HCEC 1CT (cell line): ENCODE measurements around the gene UPP1.

Experiments
- DNase-seq: peaks from one replicate; pipeline ENCODE4 v3.0.0-alpha.2; 2017

Gene UPP1

DNA sequence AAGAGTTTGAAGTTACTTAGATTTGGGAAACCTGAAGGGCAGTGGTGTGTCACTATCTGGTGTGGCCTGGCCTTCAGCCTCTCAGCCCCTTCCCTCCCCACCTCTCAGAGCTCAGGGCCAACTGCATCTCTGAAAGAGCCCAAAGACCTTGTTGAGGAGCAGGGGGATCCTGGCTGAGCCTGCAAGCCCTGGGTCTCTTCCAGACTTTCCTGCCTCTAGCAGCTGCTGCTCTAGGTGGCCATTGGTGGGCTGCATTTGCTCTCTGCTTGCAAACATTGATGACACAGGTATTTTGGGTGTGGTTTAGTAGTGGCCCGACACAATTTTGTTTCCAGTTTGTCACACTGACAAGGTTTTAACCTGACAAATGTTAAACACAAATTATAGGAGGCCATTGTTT, 3.1 kb upstream of the UPP1 start:
- no peak for DNase-seq

DNA sequence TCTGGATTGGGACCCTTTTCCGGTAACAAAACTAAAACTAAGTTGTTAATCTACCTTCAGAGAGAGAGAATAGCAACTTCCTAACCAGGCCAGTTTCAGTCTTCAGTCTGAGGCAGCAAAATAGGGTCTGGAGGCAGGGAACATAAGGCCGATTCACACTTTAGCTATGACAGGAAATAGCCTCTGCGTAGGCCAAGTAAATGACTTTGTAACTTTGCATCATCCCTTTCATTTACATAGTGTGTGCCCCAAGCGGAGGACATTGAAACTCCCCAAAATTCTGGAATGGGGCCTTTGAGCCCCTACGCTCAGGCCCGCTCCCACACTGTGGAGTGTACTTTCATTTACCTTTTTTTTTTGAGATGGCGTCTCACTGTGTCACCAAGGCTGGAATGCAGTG, 1.7 kb upstream of the UPP1 start:
- DNase-seq = peak; percentile 90

DNA sequence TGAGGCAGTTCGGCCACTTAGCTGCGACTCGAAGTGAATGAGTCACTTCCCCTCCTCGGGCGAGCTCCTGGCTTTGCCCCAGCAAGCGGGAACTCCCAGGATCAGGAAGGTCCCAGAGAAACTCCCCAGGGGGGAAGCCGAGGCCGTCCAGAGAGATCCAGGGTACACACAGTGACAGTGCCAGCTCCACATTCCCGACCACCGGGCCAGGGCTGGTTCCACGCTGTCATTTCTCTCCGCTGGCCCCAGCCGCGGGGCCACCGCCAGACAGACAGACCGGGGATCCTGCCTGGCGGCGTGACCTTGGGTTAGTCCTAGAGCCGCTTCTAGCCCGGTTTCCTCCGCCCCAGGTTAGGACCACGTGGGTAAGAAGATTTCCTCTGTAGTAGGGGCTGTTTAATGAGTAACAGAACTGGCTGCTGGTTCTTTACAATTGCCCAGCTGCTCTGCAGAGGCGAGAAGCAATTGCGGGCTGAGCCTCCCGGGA, 463 bp upstream of the UPP1 start:
- DNase-seq = peak; percentile 94

- DNase-seq = peak; percentile 65
These were observed 1.2 kb downstream of the UPP1 start for GRCh38 chr7:48090095-48090805.

DNA sequence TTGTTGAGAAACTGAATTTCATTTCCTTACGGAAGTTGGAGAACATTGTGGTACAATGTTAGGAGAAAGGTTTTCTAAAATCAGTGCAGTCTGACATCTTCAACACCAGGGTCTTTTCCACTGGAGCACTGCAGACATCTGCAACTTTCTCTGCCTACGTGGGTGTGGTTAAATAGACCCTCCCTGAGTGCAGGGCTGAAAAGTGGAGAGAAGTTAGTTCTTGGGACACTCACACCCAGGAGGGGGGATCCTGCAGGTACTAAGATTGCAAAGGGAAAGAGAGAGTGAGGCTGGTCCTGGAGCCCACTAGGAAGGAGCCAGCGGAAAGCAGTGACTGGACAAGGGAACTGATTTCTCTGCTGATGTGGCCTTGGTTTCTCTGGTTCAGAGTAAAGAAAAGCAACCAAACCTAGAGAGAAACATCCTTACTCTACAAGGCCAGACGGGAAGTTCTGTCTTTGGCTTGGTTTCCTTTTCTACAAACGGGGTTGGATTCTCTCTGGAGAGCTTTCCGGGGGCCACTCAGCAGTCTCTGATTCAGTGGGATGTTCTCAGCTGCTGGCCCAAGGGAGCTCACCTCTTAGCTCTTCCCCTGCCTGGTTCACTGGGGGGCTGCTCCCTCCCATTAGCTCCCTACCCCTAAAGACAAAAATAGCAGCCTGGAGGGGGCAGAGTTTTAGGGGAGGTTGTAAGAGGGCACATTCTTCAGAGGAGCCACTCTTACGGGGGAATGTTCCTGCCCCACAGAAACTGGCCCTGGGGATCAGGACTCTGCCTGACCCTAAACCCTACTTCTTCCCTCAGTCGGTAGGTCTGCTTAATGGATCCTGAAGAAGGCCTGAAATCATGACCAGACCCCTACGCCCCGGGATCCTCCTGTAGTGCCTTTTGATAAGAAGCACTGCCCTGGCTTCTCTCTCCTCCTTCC, 2.7 kb downstream of the UPP1 start:
- DNase-seq = no peak

- peak; percentile 73 for DNase-seq
These were observed 5.8 kb downstream of the UPP1 start for GRCh38 chr7:48094861-48095293.

GRCh38 chr7:48096273-48096672, 7.2 kb downstream of the UPP1 start:
- DNase-seq = no peak

- peak; percentile 67 for DNase-seq
These were observed 8.6 kb downstream of the UPP1 start for GRCh38 chr7:48097521-48098231.

- no peak for DNase-seq
These were observed 9.8 kb downstream of the UPP1 start for GRCh38 chr7:48098846-48099245.

DNA sequence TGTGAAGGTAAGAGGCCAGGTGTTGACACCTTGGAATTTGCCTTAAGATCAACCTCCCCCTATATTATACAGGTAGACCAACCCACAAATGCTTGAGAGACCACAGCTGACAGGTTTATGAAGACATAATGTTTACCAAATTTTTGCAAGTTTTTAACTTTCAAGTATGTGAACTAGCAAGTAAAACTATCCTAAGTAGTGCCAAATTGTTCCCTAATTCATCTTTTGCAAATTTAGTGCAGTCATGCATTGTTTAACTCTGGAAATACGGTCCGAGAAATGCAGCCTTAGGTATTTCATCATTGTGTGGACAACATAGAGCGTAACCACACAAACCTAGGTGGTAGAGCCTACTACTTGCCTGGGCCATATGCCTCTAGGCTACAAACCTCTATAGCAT, 10.7 kb downstream of the UPP1 start:
- no peak for DNase-seq

DNA sequence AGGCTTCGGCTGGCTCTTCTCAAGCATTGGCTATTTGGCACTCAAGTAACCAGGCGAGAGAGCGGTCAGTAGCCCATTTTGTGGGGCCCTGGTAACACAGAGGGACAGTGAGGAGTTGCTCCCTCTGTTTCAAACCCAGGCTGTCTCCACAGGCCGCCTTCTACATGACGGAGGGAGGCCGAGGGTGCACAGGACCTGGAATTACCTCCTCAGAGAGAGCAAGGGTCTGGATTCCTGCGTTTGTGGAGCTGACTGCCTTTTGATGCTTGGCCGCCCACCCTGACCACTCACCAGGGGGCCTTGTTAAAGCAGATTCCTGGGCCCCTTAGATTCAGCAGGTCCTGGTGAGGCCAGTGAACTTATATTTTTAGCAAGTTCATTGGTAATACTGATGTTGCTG, 12.3 kb downstream of the UPP1 start:
- DNase-seq = no peak

DNA sequence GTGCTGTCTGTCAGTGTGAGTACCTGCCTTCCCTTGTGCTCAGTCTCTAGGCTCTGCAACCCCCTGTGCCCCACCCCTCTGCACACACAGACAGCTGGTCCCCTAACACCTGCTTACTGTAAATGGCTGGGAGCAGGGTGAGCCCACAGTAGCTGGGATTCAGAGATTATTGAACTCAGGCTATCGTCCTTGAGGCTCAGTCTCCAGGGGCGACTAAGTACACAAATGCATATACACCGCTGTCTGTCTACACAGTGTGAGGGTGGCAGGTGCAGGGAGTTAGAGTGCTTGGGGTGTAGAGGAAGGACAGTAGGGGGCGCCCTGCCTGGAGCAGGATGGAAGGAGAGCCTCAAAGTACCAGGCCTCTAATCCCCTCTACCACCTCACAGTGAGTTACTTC, 12.9 kb downstream of the UPP1 start:
- no peak for DNase-seq

- no peak for DNase-seq
These were observed 13.5 kb downstream of the UPP1 start for GRCh38 chr7:48102530-48102929.

GRCh38 chr7:48105045-48105444, 16.0 kb downstream of the UPP1 start:
- no peak for DNase-seq

GRCh38 chr7:48106906-48107659, 18.0 kb downstream of the UPP1 start:
- DNase-seq = no peak

DNA sequence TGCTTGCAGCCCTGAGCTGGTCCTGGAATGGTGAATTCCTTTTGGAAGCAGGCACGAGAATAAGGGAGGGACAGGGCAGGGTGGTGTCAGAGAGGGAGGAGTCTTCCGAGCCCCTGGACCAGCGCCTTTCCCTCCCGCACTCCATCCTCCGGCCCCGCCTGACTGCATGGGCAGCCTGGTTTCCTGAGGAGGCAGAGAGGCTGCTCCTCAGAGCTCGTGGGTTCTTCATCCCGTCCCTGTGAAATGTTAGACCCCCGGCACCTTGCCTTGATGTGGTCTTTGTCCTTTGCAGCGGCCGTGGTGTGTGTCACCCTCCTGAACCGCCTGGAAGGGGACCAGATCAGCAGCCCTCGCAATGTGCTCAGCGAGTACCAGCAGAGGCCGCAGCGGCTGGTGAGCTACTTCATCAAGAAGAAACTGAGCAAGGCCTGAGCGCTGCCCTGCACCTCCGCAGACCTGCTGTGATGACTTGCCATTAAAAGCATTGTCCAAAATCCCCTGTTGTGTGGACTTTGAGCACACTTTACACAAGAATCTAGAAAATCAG, 18.9 kb downstream of the UPP1 start:
- no peak for DNase-seq

- DNase-seq = no peak
These were observed 20.1 kb downstream of the UPP1 start for GRCh38 chr7:48108959-48109847.

DNA sequence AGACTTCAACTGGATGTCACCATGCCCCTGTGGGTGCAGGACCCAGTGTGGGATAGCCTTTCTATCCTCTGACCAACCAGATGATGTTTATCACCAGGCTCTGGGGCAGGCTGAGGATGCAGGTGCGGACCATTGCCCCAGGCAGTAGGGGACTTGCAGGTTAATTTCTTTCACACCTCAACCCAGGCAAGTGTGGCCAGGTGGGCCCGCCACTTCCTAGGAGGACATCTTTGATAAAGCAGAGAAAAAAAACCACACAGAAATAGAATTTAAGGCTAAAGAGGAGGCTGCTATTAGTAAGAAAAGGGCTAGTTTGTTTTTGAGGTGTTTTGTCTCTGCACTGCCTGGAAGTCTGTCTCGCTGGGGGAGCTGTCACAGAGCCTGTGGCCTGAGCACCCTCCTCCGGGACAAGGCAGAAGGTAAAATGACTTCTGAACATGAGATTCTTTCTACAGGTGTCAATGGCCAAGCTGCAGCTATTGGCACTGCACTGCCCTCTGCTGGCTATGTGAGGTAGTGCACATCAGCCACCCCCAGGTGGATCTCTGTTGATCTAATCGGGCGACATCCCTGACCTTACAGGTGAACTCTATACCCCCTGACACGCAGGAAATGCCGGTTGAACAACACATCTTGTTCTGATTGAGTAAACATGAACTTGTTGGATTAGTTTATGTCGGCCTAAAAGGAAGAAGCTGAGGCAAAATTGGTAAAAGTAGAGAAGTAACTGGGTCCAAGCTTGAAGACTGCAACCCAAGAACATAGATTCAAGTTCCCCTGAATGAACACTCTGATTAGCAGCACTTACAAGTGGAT, 21.0 kb downstream of the UPP1 start:
- DNase-seq = peak; percentile 9

DNA sequence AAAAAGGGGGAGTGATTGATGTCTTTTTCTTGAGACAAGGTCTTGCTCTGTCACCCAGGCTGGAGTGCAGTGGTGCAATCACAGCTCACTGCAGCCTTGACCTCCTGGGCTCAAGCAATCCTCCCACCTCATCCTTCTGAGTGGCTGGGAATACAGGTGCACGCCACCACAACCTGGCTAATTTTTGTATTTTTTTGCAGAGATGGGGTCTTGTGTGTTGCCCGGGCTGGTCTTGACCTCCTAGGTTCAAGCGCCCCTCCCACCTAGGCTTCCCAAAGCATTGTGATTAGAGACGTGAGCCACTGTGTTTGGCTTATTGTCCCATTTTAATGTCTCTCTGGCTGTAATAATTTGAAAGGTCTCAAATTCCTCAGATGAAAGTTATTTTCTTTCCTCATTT, 21.8 kb downstream of the UPP1 start:
- DNase-seq = no peak

GRCh38 chr7:48111596-48111995, 22.5 kb downstream of the UPP1 start:
- DNase-seq = no peak
